Measurements from ENCODE around the gene OR8J1.
"Not testable (repeated sequence)": the region's sequence is repeated elsewhere in the genome, so short reads cannot be mapped to it uniquely, and the experiment has no call there.

The OR8J1 gene

GRCh38 chr11:56353991-56354390 lies at the start of gene OR8J1:
TSS of gene OR8J1 (plus strand) at chr11:56354291. CDS start at chr11:56360247, 5,956 bp downstream.
- DNase-seq = no peak

- DNase-seq = no peak
Observed at GRCh38 chr11:56307836-56308235, 46.3 kb upstream of the OR8J1 start.

- DNase-seq = no peak
Observed at GRCh38 chr11:56314844-56315243, 39.2 kb upstream of the OR8J1 start, which contains the start of gene OR8K3. TSS of gene OR8K3 (plus strand) at chr11:56315144. CDS start at chr11:56318307, 3,163 bp downstream.

GRCh38 chr11:56331861-56332491 lies 22.1 kb upstream of the OR8J1 start:
- no peak for DNase-seq

- DNase-seq = no peak
Observed at GRCh38 chr11:56333156-56333555, 20.9 kb upstream of the OR8J1 start.

- no peak for DNase-seq
Observed at GRCh38 chr11:56340289-56340688, 13.8 kb upstream of the OR8J1 start.

GRCh38 chr11:56345739-56346138 lies 8.4 kb upstream of the OR8J1 start, which contains the start of gene OR8K1:
TSS of gene OR8K1 (plus strand) at chr11:56346039. CDS start at chr11:56346039, 0 bp downstream.
- no peak for DNase-seq

- no peak for DNase-seq
Observed at GRCh38 chr11:56375324-56375723, 21.2 kb downstream of the OR8J1 start, which contains the start of gene OR8U1. TSS of gene OR8U1 (plus strand) at chr11:56375624. CDS start at chr11:56375624, 0 bp downstream.

- no peak for DNase-seq
Observed at GRCh38 chr11:56380120-56380519, 26.0 kb downstream of the OR8J1 start.

GRCh38 chr11:56394381-56394780 lies 40.3 kb downstream of the OR8J1 start:
- DNase-seq = no peak

GRCh38 chr11:56396047-56396446 lies 42.0 kb downstream of the OR8J1 start:
- no peak for DNase-seq

GRCh38 chr11:56401858-56402461 lies 47.9 kb downstream of the OR8J1 start:
- not testable (repeated sequence) for DNase-seq

GRCh38 chr11:56404393-56404792 lies 50.3 kb downstream of the OR8J1 start:
- DNase-seq = no peak

- DNase-seq = no peak
Observed at GRCh38 chr11:56410801-56411200, 56.7 kb downstream of the OR8J1 start.
